Upper lobe of right lung (tissue), 1 donor: ENCODE measurements around the gene BDH1. TPM values are rescaled to one million over a fixed set of nuclear protein-coding genes. Genes with fewer than 3 reads are reported as not detected.
"Not testable (repeated sequence)": the region's sequence is repeated elsewhere in the genome, so short reads cannot be mapped to it uniquely, and the experiment has no call there.

Experiments
- ATAC-seq: fragments of 200-7000 bp; cut with Tn5 transposase; one replicate; pipeline ENCODE4 v1.9.1; 2020; ENCODE audit warnings: mild to moderate bottlenecking, moderate library complexity
- DNase-seq: peaks from one replicate; pipeline ENCODE4 v3.0.0-alpha.2; 2020
- H3K27ac ChIP-seq: fragments of 200-600 bp; one replicate; pipeline ENCODE4 v1.8.0; 2022
- H3K27me3 ChIP-seq: fragments of 200-600 bp; one replicate; pipeline ENCODE4 v1.8.0; 2022; ENCODE audit warnings: mild to moderate bottlenecking
- H3K36me3 ChIP-seq: fragments of 200-600 bp; one replicate; pipeline ENCODE4 v1.8.0; 2022
- H3K4me1 ChIP-seq: fragments of 200-600 bp; one replicate; pipeline ENCODE4 v1.8.0; 2022
- H3K4me3 ChIP-seq: fragments of 200-600 bp; one replicate; pipeline ENCODE4 v1.8.0; 2022; ENCODE audit warnings: mild to moderate bottlenecking
- H3K9me3 ChIP-seq: fragments of 200-600 bp; one replicate; pipeline ENCODE4 v1.8.0; 2022
- CTCF ChIP-seq: fragments of 200-600 bp; IDR thresholded peaks from one replicate; pipeline ENCODE4 v1.8.0; 2022; ENCODE audit warnings: antibody characterized with exemption
- intact Hi-C: fragments of 100-400 bp; cut with DNase I; formaldehyde crosslinking; loops from one replicate; pipeline ENCODE4 v1.11.0; 2022
- total RNA-seq: library from RNA; stranded (reverse); fragmentation: NEBNext Ultra II Directional; extraction: Animal tissue kit (Norgen Biotek cat#: 25700); gene quantifications from one replicate; pipeline ENCODE4 v1.2.1, GENCODE V29; 2021
- donor health status: DM: no; HTN: yes; CAD: no; lungs with severe emphysema.

The BDH1 gene
- total RNA-seq, 1 donor from 2014 or later, result 12.5 TPM

DNA sequence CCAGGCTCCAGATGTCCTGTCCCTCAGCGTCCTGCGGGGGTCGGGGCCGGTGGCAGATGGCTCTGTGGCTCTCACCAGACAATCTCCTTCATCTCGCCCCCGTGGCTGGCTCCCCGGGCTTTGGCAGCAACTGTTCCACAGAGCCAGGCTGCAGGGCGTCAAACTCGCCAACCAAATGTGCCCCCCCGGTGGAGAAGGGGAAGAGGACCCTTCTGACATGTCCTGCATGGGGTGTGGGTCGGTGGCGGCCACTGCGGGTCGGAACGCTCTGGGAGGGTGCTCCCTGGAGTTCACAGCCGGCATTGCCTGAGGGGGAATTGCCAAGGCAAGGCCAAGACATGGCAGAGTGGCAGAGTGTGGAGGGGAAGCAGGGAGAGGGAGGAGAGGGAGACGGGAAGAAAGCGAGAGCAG is 36.0 kb downstream of the BDH1 start:
- Histone ChIP-seq H3K4me1 (peaks cover 16% of the 10 kb centered on the region), H3K27me3 (no peaks in the 10 kb centered on the region), H3K36me3 (no peaks in the 10 kb centered on the region), H3K27ac (no peak overlapping the region), H3K4me3 (no peak overlapping the region), H3K9me3 (no peaks in the 10 kb centered on the region)
- TF ChIP-seq CTCF, result no peak
- intact Hi-C loops, result loop anchor here (10.0 kb wide), 1 partner anchor 265 kb away; no protein-coding TSS in a partner anchor
- DNase-seq (no peak), ATAC-seq (no peak)

GRCh38 chr3:197518881-197519421 is 36.8 kb downstream of the BDH1 start:
- ATAC-seq, result no peak
- H3K27me3 ChIP-seq, result no peaks in the 10 kb centered on the region
- no peak for TF ChIP-seq CTCF
- peak; percentile 48 for DNase-seq
- H3K27ac ChIP-seq, result no peak overlapping the region
- intact Hi-C loops, result loop anchor here (10.0 kb wide), 1 partner anchor 264 kb away; no protein-coding TSS in a partner anchor
- no peak overlapping the region for H3K4me3 ChIP-seq
- H3K4me1 ChIP-seq, result peaks cover 16% of the 10 kb centered on the region
- no peaks in the 10 kb centered on the region for H3K36me3 ChIP-seq
- no peaks in the 10 kb centered on the region for H3K9me3 ChIP-seq

GRCh38 chr3:197517922-197518683 is 37.7 kb downstream of the BDH1 start:
- H3K27ac ChIP-seq, DNase-seq, H3K36me3 ChIP-seq, ATAC-seq, H3K9me3 ChIP-seq, H3K4me3 ChIP-seq, H3K27me3 ChIP-seq: not testable (repeated sequence)
- H3K4me1 ChIP-seq, result peaks cover 16% of the 10 kb centered on the region
- intact Hi-C loops, result loop anchor here (10.0 kb wide), 1 partner anchor 263 kb away; no protein-coding TSS in a partner anchor

DNA sequence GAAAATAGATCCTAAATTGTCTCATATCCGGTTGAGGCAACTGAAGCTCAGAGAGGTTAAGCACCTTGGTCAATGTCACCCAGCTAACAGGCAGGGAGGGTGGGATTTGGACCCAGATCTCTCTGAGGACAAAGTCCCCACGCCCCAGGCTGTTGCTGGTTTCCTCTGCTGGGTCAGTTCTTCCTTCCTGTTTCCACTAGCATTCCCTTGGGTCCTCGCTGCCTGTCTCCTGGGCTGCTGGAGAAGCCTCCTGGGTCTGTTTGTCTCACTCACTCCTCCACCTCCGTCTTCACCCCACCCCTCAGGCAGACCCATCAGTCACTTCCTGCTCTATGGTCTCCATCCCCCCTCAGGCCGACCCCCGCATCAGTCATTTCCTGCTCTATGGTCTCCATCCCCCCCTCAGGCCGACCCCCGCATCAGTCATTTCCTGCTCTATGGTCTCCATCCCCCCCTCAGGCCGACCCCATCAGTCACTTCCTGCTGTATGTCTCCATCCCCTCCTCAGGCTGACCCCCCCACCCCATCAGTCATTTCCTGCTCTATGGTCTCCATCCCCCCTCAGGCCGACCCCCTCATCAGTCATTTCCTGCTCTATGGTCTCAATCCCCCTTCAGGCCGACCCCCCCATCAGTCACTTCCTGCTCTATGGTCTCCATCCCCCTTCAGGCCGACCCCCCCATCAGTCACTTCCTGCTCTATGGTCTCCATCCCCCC is 38.7 kb downstream of the BDH1 start:
- intact Hi-C loops, result loop anchor here (10.0 kb wide), 1 partner anchor 262 kb away; no protein-coding TSS in a partner anchor
- not testable (repeated sequence) for H3K27me3 ChIP-seq, H3K36me3 ChIP-seq, H3K4me1 ChIP-seq, H3K9me3 ChIP-seq, H3K27ac ChIP-seq, H3K4me3 ChIP-seq, DNase-seq, ATAC-seq

DNA sequence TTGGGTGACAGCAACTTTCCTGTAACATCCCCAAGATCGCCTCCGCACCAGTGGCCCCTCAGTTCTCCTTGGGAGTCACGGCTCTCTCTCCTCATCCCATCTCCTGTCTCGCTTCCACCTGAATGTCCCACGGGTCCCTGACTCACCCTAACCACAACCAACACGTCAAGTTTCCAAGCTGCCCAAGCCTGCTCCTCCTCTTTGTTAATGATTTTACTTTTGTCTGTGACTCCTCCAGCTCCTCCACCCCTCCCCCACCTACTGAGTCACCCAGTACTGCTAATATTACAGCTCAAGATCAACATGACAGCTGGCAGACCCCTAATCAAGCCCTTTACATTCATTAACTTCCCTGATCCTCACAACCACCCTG is 39.3 kb downstream of the BDH1 start:
- H3K36me3 ChIP-seq, result no peaks in the 10 kb centered on the region
- no peak for TF ChIP-seq CTCF
- H3K4me3 ChIP-seq, result no peak overlapping the region
- H3K27ac ChIP-seq, result no peak overlapping the region
- no peaks in the 10 kb centered on the region for H3K9me3 ChIP-seq
- no peaks in the 10 kb centered on the region for H3K27me3 ChIP-seq
- peaks cover 3% of the 10 kb centered on the region for H3K4me1 ChIP-seq
- ATAC-seq, result no peak
- intact Hi-C loops, result loop anchor here (10.0 kb wide), 1 partner anchor 262 kb away; no protein-coding TSS in a partner anchor
- DNase-seq, result no peak

GRCh38 chr3:197514786-197515355 is 40.9 kb downstream of the BDH1 start:
- H3K36me3 ChIP-seq, result no peaks in the 10 kb centered on the region
- TF ChIP-seq CTCF, result no peak
- H3K4me1 ChIP-seq, result no peaks in the 10 kb centered on the region
- DNase-seq (no peak), ATAC-seq (no peak)
- no peak overlapping the region for H3K4me3 ChIP-seq
- H3K9me3 ChIP-seq, result no peaks in the 10 kb centered on the region
- no peaks in the 10 kb centered on the region for H3K27me3 ChIP-seq
- intact Hi-C loops, result loop anchor here (10.0 kb wide), 1 partner anchor 260 kb away; no protein-coding TSS in a partner anchor
- no peak overlapping the region for H3K27ac ChIP-seq
